HG03558 (cell line): ENCODE data around the gene SLC24A3.

Experiments used
- ATAC-seq: cut with Tn5 transposase; IDR thresholded peaks from one replicate; pipeline ENCODE4 v1.9.1; 2021; ENCODE audit warnings: moderate number of reproducible peaks; ENCODE audit not compliant: unreplicated experiment; ENCODE audit errors: extremely low read depth

SLC24A3 gene

GRCh38 chr20:19688031-19688806 is 475.8 kb downstream of the SLC24A3 start:
- ATAC-seq = no peak

GRCh38 chr20:19690462-19690861 is 478.0 kb downstream of the SLC24A3 start:
- no peak for ATAC-seq

- no peak for ATAC-seq
Observed at GRCh38 chr20:19691125-19691524, 478.7 kb downstream of the SLC24A3 start.

GRCh38 chr20:19692100-19692499 is 479.7 kb downstream of the SLC24A3 start:
- ATAC-seq = no peak

- no peak for ATAC-seq
Observed at GRCh38 chr20:19692685-19693119, 480.3 kb downstream of the SLC24A3 start.

DNA sequence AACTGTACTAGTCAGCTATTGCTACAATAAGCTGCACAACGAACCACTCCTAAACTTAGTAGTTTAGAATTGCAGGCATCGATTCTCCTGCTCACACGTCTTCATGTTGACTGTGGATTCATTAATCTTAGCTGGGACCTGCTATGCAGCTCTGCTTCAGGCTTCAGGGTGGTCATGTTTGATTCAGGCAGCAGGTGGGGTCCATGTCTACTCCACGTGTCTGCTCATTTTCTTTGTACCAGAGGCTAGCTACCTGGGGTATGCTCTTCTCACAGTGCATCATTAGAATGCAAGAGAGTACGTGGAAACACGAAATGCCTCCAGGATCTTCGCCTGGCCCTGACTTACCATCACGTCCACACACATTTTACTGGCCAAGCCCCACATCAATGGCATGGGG is 481.1 kb downstream of the SLC24A3 start:
- no peak for ATAC-seq

DNA sequence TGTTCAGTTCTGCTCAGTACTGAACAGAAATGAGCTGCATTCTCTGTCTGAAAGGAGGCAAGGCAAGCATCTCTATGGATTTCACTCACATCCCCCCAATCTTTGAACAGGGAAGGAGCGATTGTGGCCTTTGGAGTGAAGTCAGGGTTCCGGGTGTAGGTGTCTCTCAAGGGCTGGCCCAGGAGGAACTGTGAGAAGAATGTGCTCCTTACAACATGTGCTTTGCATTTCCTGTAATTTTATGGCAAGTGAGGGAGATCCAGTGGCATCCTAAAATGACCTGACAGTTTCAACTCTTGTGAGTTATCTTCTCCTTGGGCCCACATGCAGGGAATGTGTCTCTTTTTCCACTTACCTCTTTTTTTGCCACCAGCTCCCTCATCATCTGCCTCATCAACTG is 482.6 kb downstream of the SLC24A3 start:
- ATAC-seq = no peak

- no peak for ATAC-seq
Observed at GRCh38 chr20:19696620-19697019, 484.2 kb downstream of the SLC24A3 start.

- ATAC-seq = no peak
Observed at GRCh38 chr20:19697415-19697814, 485.0 kb downstream of the SLC24A3 start.

DNA sequence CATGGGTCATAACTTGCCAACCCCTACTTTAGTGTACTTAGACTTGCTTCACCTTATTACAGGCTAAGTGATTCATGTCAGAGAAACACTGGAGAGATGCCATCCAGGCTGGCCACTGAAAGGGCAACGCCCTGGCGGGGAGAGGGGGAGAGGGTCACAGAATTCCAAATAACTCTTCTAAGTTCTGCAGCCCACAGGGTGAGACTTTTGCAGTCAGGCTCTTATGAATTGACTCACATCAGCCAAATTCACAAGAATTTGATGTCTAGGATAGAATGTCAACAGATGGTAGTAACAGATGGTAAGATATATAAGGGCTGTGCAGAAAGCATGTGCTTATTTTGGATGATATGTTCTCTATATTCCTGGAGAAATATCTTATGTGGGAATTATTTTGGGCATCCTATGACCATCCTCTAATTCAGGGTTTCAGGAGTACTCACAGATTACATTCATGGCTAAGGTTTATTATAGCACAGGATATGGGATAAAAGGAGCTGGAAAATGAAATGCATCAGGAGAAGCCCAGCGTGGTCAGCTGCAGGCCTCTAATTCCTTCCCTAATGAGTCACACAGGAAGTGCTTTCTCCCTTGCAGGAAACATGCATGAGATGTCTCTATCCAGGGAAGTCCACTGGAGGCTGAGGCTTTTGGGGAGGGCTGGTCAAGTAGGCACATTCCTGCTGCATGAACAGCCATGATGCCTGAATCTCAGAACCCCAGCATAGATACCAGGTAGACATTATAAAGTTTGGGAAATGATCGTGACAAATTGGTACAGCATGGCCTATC is 486.9 kb downstream of the SLC24A3 start:
- no peak for ATAC-seq

DNA sequence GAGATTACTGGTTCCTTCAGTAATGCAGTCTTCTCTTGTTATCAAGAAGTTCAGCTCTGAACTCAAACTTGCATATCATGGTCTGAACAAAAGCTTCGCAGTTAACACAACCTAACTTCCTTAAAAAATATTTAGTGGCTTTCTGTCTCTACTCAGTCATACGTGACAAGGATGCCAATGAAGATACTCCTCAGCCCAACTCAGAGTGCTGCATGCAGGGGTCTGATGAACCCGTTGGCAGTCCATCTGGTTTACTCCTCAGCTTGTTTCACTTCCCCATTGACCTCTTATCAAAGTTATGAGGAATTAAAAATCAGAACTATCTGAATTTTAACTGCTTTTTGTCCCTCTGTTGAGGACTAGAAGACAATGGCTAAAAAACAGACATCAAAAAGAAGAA is 489.0 kb downstream of the SLC24A3 start:
- no peak for ATAC-seq

- ATAC-seq = no peak
Observed at GRCh38 chr20:19706463-19706862, 494.0 kb downstream of the SLC24A3 start.

DNA sequence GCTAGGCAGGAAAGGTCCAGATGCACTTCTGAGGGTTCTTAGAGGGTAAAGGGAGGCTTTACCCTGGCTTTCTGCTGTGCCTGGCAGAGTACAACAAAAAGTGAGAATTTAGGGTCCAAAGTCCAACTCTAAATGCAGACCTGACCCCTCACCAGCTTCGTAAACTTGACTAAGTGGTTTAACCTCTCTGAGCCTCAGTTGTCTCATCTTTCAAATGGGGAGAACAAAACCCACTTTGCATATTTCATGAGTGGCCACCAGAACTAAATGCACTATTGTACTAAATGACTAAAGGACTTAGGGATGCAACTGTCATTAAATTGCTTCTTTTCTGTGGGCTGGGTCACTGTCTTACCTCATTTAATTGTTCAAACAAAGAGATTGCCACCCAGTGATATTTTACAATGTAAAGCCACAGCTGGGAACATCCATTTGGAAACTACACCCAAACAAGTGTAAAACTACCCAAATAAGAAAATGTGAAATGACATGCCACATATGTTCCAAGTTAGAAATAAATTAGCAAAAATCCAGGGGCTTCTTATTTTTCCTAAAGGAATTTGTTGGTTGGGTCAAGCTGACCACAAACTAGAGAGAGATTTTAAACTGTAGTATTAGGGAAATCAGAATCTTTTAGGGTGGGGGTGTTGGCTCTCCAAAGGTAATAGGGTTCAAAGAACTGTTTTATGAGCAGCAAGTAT is 497.3 kb downstream of the SLC24A3 start:
- ATAC-seq = no peak

GRCh38 chr20:19710336-19711120 is 498.1 kb downstream of the SLC24A3 start:
- no peak for ATAC-seq

DNA sequence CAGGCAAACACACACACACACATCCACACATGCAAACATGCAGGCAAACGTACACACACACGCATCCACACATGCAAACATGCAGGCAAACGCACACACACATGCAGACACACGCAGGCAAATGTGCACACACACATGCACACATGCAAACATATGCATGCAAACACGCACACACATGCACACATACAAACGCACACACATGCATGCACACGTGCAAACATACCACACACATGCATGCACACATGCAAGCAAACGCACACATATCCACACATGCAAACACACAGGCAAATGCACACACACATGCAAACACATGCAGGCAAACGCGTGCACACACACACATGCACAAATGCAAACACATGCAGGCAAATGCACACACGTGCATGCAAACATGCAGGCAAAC is 498.7 kb downstream of the SLC24A3 start:
- no peak for ATAC-seq

DNA sequence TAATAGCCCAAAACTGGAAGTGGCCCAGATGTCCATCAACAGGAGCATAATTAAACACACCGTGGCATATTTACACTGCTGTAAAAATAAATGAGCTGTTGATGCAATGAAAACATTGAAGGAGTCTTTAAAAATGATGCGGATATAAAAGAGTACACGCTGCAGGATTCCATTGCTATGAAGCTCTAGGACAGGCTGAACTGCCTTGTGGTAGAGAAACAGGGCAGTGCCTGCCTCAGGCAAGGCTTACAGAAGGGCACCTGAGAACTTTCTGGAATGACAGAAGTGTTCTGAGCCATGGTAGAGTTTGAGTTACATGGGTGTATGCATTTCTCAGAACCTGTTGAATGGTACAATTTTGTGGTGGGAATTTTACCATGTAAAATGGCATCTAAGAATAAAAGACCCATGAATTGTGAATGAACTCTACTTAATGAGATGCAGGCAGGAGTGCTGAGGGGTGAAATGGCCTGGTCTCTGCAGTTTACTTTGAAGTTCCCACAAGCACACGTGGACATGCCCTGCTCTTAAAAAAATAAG is 500.3 kb downstream of the SLC24A3 start:
- no peak for ATAC-seq

DNA sequence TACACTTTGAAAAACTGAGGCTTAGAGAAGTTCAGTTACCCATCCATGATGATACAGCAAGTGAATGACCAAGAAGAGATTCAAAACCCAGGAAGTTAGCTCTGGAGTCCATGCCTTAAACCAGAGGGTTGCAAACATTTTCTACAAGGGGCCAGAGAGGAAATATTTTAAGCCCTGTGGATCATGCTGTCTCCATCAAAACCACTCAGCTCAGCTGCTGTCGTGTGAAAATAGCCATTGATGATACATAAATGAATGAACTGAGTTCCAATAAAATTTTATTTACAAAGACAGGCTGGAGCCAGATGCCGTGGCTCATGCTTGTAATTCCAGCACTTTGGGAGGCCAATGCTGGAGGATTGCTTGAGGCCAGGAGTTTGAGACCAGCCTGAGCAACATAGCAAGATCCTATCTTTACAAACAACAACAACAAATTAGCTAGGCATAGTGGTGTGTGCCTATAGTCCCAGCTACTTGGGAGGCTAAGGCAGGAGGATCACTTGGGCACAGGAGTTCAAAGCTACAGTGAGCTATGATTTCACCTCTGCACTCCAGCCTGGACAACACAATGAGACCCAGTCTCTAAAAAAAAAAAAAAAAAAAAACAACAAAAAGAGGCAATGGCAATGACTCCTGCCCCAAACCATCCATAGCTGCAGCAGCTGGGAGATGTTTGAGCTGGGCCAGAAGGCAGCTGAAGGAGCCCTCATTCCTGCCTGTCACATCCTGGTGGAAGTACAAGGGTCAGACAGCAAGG is 501.6 kb downstream of the SLC24A3 start:
- no peak for ATAC-seq

DNA sequence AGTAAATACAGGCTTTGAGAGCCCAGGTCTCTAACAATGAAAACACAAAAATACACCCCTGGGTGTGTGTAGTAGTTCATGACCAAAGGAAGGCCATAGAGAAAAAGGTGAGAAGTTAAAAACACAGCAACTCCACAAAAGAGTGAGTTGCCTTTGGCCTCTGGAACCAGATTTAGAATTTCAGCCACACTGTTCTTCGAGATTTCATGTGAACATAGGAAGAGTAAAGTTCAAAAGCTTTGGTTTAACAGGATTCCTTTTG is 502.1 kb downstream of the SLC24A3 start:
- no peak for ATAC-seq

- no peak for ATAC-seq
Observed at GRCh38 chr20:19715986-19716385, 503.5 kb downstream of the SLC24A3 start.

DNA sequence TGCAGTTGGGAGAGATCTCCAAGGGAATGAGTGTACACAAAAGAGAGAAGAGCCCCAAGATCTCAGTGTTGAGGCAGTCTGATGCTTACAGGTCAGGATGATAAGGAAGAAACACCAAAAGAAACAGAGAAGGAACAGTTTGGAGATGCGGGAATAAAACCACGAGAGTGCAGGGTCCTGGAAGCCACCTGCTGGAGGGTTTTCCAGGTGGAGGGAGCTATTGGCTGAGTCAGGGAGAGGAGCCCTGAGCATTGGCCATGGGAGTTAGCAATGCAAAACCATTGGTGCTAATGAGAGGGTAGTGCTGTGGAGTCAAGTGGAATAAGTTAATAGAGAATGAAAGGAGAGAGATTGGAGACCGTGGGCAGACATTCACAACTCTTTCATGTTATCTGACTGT is 506.4 kb downstream of the SLC24A3 start:
- ATAC-seq = no peak
